ENCODE data around the gene SLC18B1.
A peak's percentile ranks its signal among the peaks of the same experiment; 100 is the strongest.

Gene SLC18B1

DNA sequence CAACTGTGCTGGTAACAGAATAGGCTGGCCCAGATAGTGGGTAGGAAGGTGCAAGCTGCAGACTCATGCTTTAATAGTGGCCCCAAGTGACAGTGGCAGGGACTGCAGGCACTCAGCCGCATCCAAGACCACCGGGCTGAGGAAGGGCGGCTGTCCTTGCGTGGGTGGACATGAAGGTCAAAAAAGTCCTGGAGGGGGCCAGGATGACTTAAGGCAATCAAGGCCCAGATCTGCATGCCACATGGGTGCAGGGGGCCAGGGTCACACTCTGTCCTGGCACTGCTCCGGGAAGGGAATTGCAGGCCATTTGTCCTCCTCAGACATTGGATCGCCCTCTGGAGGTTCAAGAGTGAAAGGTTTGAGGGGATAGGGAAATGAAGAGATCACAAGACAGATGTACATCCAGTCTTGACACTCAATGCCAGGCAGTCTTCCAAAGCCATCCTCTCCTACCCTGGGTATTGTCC, 30.4 kb downstream of the SLC18B1 start:
- TF ChIP-seq Cebpa-rat (IDR thresholded peaks at IDR 0.05): no peak
- H3K27me3 ChIP-seq: no peaks in the 10 kb centered on the region
- no peak overlapping the region for H3K4me3 ChIP-seq
- H3K36me3 ChIP-seq: peaks cover 8% of the 10 kb centered on the region; the same call in 1 of the 2 replicates
- H4K20me1 ChIP-seq: no peaks in the 10 kb centered on the region
- H3K4me2 ChIP-seq: no peak overlapping the region
- H3K4me1 ChIP-seq: peaks cover 4% of the 10 kb centered on the region; the same call in 1 of the 2 replicates
- no peaks in the 10 kb centered on the region for H3K9me3 ChIP-seq
- H3K27ac ChIP-seq: no peak overlapping the region
- H3K9ac ChIP-seq: no peak overlapping the region

DNA sequence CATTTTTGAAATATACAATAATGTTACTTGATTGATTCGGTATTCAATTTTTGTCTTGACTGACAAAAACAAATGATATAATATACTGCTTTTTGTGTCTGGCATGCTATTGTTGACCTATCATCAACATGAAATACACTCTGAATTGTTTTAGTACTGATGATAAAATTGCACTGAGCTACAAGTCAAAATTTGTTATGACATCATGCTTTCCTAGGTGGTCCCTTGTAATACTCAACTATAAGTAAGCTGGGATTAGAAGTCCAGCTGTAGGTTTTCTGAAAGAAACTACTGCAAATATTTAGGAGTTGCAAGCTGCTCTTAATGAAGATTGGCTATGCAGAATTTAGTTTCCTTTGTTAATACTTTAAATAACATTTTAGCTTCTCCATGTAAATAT, 32.9 kb downstream of the SLC18B1 start:
- no peak overlapping the region for H3K4me2 ChIP-seq
- peaks cover 5% of the 10 kb centered on the region; the same call in 1 of the 2 replicates for H3K4me1 ChIP-seq
- H3K9me3 ChIP-seq: no peaks in the 10 kb centered on the region
- no peaks in the 10 kb centered on the region for H3K27me3 ChIP-seq
- TF ChIP-seq Cebpa-rat (IDR thresholded peaks at IDR 0.05): no peak
- H3K27ac ChIP-seq: no peak overlapping the region
- no peaks in the 10 kb centered on the region for H4K20me1 ChIP-seq
- H3K4me3 ChIP-seq: no peak overlapping the region
- H3K36me3 ChIP-seq: peaks cover 8% of the 10 kb centered on the region; the same call in 1 of the 2 replicates
- H3K9ac ChIP-seq: no peak overlapping the region

DNA sequence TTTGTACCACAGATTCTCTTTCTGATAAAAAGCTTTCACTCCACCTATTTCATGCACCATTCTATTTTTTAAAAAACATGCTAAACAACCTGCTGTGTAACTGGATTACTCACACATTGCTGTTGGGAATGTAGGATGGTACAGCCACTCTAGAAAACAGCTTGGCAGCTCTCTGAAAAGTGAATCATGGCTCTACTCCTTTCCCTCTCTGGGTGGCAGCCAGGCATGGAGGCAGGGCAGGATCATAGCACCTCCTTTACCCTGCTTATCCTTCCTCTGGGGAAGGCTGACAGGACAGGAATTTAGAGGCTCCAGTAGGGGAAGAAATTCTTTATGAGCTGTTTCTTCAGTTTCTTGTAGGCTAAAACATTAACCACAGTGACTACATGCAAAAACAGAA, 34.1 kb downstream of the SLC18B1 start:
- Histone ChIP-seq H3K27ac (no peak overlapping the region), H3K27me3 (no peaks in the 10 kb centered on the region), H3K4me1 (peaks cover 5% of the 10 kb centered on the region; the same call in 1 of the 2 replicates), H3K9ac (no peak overlapping the region), H3K36me3 (no peaks in the 10 kb centered on the region), H3K9me3 (no peaks in the 10 kb centered on the region), H3K4me2 (no peak overlapping the region), H3K4me3 (no peak overlapping the region), H4K20me1 (no peaks in the 10 kb centered on the region)
- no peak for TF ChIP-seq Cebpa-rat (IDR thresholded peaks at IDR 0.05)

DNA sequence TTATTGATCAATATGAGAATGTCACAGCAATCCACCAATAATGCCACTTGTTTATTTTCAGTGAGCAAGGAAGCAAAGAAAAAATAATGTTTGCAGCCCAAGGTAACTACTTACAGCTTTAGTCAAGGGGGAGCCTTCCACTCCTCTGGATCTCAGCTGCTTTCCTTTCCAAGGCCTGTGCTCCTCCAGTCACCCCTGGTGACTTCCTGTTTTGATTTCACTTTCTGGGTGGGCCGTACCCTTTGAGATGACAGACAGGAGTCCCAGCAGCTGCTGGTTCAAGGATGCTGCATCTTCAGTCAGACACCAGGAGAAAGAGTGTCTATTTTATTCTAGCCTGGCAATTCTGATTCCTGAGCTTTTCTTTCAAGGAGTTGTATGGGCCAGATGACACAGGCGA, 35.2 kb downstream of the SLC18B1 start:
- Histone ChIP-seq H3K4me2 (no peak overlapping the region), H3K9me3 (no peaks in the 10 kb centered on the region), H3K27ac (no peak overlapping the region), H3K36me3 (no peaks in the 10 kb centered on the region), H3K4me1 (peaks cover 5% of the 10 kb centered on the region; the same call in 1 of the 2 replicates), H4K20me1 (no peaks in the 10 kb centered on the region), H3K4me3 (no peak overlapping the region), H3K27me3 (no peaks in the 10 kb centered on the region), H3K9ac (no peak overlapping the region)
- no peak for TF ChIP-seq Cebpa-rat (IDR thresholded peaks at IDR 0.05)

DNA sequence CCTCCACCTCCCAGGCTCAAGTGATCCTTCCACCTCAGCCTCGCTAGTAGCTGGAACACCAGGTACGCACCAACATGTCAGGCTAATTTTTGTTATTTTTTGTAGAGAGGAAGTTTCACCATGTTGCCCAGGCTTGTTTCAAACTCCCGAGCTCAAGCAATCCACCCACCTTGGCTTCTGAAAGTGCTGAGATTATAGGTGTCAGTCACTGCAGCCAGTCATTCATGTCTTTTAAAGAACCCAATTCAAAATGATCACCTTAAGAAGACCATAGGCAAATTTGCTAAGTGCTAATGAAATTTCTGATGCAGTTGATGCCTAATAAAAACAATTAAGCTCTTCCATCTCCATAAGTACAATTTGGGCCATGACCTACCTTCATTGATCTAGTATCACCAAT, 38.2 kb downstream of the SLC18B1 start:
- Histone ChIP-seq H3K27ac (no peak overlapping the region), H3K27me3 (no peaks in the 10 kb centered on the region), H3K4me2 (no peak overlapping the region), H3K36me3 (no peaks in the 10 kb centered on the region), H3K9me3 (no peaks in the 10 kb centered on the region), H3K4me3 (no peak overlapping the region), H3K4me1 (peaks cover 13% of the 10 kb centered on the region; the same call in 1 of the 2 replicates), H4K20me1 (no peaks in the 10 kb centered on the region), H3K9ac (no peak overlapping the region)
- TF ChIP-seq Cebpa-rat (IDR thresholded peaks at IDR 0.05): no peak

DNA sequence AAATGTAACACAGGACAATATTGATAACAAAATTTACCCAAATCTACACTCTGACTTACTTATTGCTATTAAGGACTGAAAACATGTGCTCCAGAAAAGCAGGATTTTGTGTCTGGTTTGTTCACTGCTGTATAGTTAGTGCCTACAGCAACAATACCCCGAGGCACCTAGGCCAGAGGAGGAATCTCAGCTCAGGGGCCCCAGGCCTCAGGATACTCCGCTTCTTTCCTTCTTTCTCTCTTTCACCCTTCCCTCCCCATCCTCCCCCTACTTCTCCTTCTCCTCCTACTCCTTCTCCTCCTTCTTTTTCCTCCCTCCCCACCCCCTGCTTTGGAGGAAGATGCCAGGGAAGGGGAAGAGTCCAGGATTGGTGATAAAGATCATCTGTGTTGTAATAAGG, 39.7 kb downstream of the SLC18B1 start:
- TF ChIP-seq Cebpa-rat (IDR thresholded peaks at IDR 0.05): no peak
- peaks cover 13% of the 10 kb centered on the region; the same call in 1 of the 2 replicates for H3K4me1 ChIP-seq
- no peak overlapping the region for H3K27ac ChIP-seq
- no peaks in the 10 kb centered on the region for H3K9me3 ChIP-seq
- no peak overlapping the region for H3K4me3 ChIP-seq
- no peaks in the 10 kb centered on the region for H3K27me3 ChIP-seq
- no peak overlapping the region for H3K4me2 ChIP-seq
- H3K9ac ChIP-seq: no peak overlapping the region
- H4K20me1 ChIP-seq: no peaks in the 10 kb centered on the region
- no peaks in the 10 kb centered on the region for H3K36me3 ChIP-seq

DNA sequence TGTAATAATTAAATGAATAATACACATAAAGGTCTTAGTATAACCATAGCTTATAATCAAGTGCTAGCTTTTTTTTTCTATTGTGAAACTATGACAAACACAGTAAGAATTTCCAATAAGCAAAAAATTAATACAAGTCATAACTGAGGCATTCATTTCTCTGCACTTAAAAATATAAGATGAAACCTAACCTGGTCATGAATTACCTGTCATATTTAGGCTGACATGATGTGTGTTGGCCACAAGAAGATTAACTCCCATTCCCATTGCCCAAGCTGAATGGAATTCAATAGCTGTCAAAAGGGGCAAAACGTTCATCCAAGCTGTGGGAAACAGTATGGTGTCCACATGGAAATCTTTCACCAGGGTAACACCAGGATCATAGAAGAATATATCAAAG, 46.2 kb downstream of the SLC18B1 start:
- Histone ChIP-seq H3K27me3 (no peaks in the 10 kb centered on the region), H3K27ac (no peak overlapping the region), H3K4me1 (peaks cover 6% of the 10 kb centered on the region), H3K9ac (no peak overlapping the region), H3K4me3 (no peak overlapping the region), H3K4me2 (no peak overlapping the region), H4K20me1 (no peaks in the 10 kb centered on the region), H3K9me3 (no peaks in the 10 kb centered on the region), H3K36me3 (no peaks in the 10 kb centered on the region)
- TF ChIP-seq Cebpa-rat (IDR thresholded peaks at IDR 0.05): no peak

DNA sequence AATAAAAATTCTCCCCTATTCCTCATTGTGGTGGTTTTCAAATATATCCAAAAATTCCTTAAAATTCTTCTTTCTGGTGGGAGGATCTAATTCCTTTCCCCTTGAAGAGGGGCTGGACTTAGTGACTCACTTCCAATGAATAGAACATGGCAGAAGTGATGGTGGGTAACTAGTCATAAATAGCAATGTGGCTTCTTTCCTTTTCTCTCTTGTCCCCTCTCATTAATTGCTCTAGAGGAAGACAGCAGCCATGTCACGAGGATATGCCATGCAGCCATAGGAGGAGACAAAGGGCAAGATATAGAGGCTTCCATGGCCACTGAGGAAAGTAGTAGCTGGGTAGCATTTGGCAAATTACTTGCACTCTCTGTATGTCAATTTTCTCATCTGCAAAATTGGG, 46.6 kb downstream of the SLC18B1 start:
- no peak overlapping the region for H3K27ac ChIP-seq
- no peaks in the 10 kb centered on the region for H3K36me3 ChIP-seq
- no peaks in the 10 kb centered on the region for H3K27me3 ChIP-seq
- no peaks in the 10 kb centered on the region for H3K9me3 ChIP-seq
- TF ChIP-seq Cebpa-rat (IDR thresholded peaks at IDR 0.05): no peak
- no peak overlapping the region for H3K4me3 ChIP-seq
- H4K20me1 ChIP-seq: no peaks in the 10 kb centered on the region
- H3K9ac ChIP-seq: no peak overlapping the region
- H3K4me1 ChIP-seq: peaks cover 6% of the 10 kb centered on the region
- no peak overlapping the region for H3K4me2 ChIP-seq

DNA sequence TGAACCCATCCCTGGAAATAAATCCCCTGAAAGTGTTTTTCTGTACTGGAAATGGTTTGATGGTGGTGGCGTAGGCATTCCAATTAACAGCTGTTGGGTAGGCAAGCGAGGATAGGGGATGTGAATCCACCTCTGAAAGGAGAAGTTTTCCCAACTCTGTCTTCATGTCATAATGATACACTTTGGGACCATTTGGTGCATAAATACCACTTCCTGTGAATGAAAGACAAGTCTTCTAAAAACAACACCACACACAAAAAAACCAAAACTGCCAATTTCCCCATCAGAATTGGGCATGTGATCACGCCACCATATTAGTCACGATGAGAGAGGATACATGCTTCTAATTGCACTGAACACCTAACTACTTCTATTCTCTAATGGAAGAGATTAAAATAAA, 47.1 kb downstream of the SLC18B1 start:
- H3K9me3 ChIP-seq: no peaks in the 10 kb centered on the region
- H3K4me2 ChIP-seq: peak overlapping the region; percentile 13; the same call in 1 of the 2 replicates
- H3K36me3 ChIP-seq: no peaks in the 10 kb centered on the region
- peaks cover 6% of the 10 kb centered on the region for H3K4me1 ChIP-seq
- H3K27me3 ChIP-seq: no peaks in the 10 kb centered on the region
- no peak overlapping the region for H3K9ac ChIP-seq
- TF ChIP-seq Cebpa-rat (IDR thresholded peaks at IDR 0.05): no peak
- no peak overlapping the region for H3K27ac ChIP-seq
- no peaks in the 10 kb centered on the region for H4K20me1 ChIP-seq
- no peak overlapping the region for H3K4me3 ChIP-seq

DNA sequence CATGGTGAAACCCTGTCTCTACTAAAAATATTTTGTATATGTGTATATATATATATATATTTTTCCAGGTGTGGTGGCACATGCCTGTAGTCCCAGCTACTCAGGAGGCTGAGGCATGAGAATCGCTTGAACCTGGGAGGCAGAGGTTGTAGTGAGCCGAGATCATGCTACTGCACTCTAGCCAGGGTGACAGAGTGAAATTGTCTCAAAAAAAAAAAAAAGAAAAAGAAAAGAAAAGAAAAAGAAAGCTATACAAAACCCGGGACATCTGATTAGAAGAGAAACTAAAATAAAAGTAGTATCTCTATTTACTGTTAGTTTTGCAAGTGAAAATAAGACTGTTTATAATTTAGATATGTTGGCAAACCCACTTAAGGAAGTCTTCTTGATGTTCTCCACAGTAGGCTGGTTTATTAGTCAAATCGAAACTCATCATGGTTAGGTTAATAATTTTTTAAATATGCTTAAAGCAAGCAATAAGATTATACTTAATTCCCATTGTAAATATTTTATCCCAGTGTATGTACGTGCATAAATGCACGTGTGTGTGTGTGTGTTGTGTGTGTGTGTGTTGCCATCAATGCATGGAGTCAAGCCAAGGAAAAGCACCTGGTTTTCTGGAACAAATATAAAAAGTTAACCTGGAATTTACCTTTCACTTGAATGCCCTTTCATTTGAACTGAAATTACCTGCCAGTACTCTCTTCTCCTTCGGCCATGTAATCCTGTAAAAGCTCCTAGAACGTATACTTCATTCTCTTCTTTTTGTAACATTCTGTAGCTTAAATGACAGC, 47.8 kb downstream of the SLC18B1 start:
- Histone ChIP-seq H3K4me1 (peaks cover 6% of the 10 kb centered on the region), H3K4me2 (peak overlapping the region; percentile 13; the same call in 1 of the 2 replicates), H4K20me1 (no peaks in the 10 kb centered on the region), H3K9me3 (no peaks in the 10 kb centered on the region), H3K36me3 (no peaks in the 10 kb centered on the region), H3K4me3 (no peak overlapping the region), H3K9ac (no peak overlapping the region), H3K27ac (no peak overlapping the region), H3K27me3 (no peaks in the 10 kb centered on the region)
- TF ChIP-seq Cebpa-rat (IDR thresholded peaks at IDR 0.05): no peak
